ENCODE data around the gene OSBPL6.

Gene OSBPL6

GRCh38 chr2:178199334-178199733 is 5.0 kb downstream of the OSBPL6 start:
- no peak for DNase-seq

- DNase-seq = no peak
These were observed 6.0 kb downstream of the OSBPL6 start for GRCh38 chr2:178200331-178200730.

- no peak for DNase-seq
These were observed 8.6 kb downstream of the OSBPL6 start for GRCh38 chr2:178202927-178203326.

GRCh38 chr2:178204977-178205376 is 10.7 kb downstream of the OSBPL6 start:
- no peak for DNase-seq

- DNase-seq = no peak
These were observed 11.7 kb downstream of the OSBPL6 start for GRCh38 chr2:178205853-178206521.

- no peak for DNase-seq
These were observed 14.0 kb downstream of the OSBPL6 start for GRCh38 chr2:178208336-178208735.

- DNase-seq = no peak
These were observed 14.5 kb downstream of the OSBPL6 start for GRCh38 chr2:178208817-178209216.

- DNase-seq = no peak
These were observed 17.1 kb downstream of the OSBPL6 start for GRCh38 chr2:178211460-178211859.

- no peak for DNase-seq
These were observed 17.6 kb downstream of the OSBPL6 start for GRCh38 chr2:178211943-178212342.

GRCh38 chr2:178213991-178214390 is 19.7 kb downstream of the OSBPL6 start:
- no peak for DNase-seq

- DNase-seq = no peak
These were observed 24.9 kb downstream of the OSBPL6 start for GRCh38 chr2:178219247-178219646.

- DNase-seq = no peak
These were observed 26.5 kb downstream of the OSBPL6 start for GRCh38 chr2:178220814-178221213.

- DNase-seq = no peak
These were observed 27.2 kb downstream of the OSBPL6 start for GRCh38 chr2:178221556-178221955.

GRCh38 chr2:178223806-178224205 is 29.5 kb downstream of the OSBPL6 start:
- no peak for DNase-seq

- no peak for DNase-seq
These were observed 30.9 kb downstream of the OSBPL6 start for GRCh38 chr2:178225006-178225805.

- no peak for DNase-seq
These were observed 32.9 kb downstream of the OSBPL6 start for GRCh38 chr2:178227187-178227586.

GRCh38 chr2:178229927-178230326 is 35.6 kb downstream of the OSBPL6 start:
- DNase-seq = no peak

GRCh38 chr2:178230396-178230795 is 36.1 kb downstream of the OSBPL6 start:
- no peak for DNase-seq

- no peak for DNase-seq
These were observed 39.1 kb downstream of the OSBPL6 start for GRCh38 chr2:178233428-178233827.

GRCh38 chr2:178234648-178235047 is 40.3 kb downstream of the OSBPL6 start:
- no peak for DNase-seq

GRCh38 chr2:178237488-178238153 is 43.3 kb downstream of the OSBPL6 start:
- DNase-seq = no peak

- no peak for DNase-seq
These were observed 43.8 kb downstream of the OSBPL6 start for GRCh38 chr2:178238154-178238521.

- no peak for DNase-seq
These were observed 44.4 kb downstream of the OSBPL6 start for GRCh38 chr2:178238750-178239149.

Measured in stimulated activated CD4-positive, alpha-beta T cell treated with anti-CD3 and anti-CD28 coated beads, Interleukin-2, amount 100 ng/mL, for 48 hours (primary cell).